Suppressor macrophage treated with lipopolysaccharide for 1 hour (primary cell): Measurements from ENCODE around the gene LHX5.
A peak's percentile ranks its signal among the peaks of the same experiment; 100 is the strongest.

Source experiments
- DNase-seq, 3 donors: peaks; one replicate each; pipeline ENCODE4 v3.0.0-alpha.2; 2020 to 2022

The LHX5 gene

DNA sequence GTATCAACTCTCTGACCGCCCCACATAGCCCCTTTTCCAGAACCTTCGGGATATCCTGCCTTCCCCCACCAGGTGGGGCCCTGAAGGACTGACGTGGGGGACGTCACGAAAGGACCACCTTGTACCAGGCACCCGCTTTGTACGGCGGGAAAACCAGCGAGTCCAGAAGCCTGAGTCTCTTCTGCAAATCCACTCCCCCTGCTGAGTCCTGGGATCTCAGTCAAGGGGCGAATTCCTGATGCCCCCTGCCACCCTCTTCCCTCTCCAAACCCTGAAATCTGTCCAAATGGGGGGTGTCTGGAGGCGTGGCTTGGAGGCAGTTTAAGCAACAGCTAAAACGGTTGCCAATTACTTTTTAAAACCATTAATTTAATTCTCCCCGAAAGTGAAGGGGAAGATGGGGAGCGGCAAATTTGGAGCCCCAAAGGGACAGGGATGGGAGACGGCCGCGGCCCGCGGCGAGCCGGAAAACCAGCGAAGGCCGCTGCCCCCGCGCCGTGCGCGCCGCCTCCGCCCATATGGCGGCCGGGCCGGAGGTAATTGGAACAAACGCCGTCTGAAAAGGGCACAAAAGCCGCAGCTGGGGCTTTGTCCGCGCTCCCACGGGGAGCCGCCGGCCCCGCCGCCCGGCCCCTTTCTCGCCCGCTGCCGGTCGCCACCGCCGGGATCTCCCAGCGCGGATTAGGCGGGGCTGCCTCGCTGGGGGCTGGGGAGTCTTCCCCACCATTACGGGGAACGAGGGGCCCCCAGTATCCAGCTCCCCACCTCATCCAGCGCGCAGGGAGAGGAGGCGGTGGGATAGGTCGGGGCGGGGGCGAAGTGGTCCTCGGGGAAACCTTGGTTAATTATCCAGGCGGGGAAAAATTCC lies 6.6 kb downstream of the LHX5 start:
- DNase-seq = peak in 1 of 3 donors; percentile 36

DNA sequence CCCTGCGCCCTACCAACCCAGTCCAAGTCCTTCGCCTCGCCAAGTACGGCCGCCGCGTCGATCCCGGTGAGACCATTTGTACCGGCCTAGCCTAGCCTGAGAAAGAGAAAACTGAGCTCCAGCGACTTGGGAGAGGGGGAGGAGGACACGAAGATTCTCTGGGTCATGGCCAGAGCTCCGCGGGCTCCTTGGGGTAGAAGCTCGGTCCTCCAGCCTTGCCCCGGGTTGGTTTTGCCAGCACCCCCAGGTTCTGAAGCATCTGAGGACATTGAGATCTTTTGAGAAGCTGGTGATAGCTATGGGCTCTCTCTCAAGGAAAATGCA lies 7.3 kb downstream of the LHX5 start:
- no peak for DNase-seq

DNA sequence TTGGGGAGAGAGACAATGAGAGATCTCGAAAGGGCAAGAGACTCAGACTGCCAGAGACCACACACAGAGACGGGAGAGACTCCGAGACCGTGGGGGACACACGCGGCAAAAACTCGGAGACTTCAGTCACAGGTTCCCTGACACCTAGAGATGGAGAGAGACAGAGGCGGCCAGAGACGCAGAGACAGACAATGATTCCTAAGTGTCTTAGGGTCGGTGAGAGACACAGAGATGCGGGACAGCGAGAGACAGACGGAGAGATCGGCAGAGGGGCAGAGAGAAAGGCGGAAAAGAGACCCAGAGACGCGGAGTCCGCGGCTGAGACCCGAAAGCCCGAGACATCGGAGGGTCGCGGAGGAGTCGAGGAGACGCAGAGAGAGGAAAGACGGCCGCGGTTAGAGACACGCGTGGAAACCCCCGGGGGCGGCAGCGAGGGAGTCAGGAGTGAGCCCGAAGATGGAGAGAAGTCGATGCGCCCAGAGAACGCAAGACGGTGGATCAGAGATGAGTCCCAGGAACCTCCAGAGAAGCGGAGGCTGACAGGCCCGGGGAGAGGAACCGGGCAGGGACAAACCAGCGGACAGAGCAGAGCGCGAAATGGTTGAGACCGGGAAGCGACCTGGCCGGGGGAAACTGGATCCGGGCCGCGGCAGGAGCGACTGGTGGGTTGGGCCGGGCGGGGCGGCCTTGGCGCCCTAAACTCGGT lies 7.8 kb downstream of the LHX5 start:
- DNase-seq = peak in 2 of 3 donors; percentile 36 to 46

DNA sequence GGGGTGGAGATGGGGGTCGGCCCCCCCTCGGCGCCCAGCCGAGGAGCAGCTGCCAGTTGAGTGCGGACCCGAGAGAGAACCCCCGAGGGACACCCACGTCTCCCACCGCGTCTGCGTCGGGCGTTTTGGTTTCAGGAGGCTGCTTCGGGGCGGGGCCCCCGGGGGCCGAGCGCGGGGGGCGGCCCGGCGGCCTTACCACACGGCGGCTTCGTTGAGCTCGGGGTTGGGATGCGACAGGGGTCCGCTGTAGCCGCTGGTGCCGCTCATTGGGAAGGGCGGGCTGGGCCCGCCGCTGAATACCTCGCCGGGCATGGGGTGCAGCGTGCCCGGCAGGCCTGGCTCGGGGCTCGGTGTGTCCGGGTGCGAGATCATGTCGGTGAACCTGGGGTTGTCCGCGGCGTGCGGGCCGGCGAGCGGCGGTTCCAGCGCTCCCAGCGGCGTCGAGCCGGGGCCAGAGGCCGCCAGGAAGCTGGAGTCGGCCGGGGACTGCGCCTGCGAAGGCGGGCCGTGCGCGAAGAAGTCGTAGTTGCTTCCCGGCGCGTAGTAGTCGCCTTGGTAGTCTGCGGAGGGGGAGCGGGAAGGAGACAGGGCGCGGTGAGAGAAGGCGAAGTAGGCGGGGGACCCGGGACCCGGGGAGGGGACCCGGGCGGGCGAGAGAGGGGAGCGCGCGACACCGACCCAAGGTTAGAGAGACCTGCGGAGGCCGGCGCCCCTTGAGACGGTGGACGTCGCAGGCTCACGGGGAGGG lies 8.5 kb downstream of the LHX5 start:
- DNase-seq = peak in 2 of 3 donors; percentile 31 to 73

DNA sequence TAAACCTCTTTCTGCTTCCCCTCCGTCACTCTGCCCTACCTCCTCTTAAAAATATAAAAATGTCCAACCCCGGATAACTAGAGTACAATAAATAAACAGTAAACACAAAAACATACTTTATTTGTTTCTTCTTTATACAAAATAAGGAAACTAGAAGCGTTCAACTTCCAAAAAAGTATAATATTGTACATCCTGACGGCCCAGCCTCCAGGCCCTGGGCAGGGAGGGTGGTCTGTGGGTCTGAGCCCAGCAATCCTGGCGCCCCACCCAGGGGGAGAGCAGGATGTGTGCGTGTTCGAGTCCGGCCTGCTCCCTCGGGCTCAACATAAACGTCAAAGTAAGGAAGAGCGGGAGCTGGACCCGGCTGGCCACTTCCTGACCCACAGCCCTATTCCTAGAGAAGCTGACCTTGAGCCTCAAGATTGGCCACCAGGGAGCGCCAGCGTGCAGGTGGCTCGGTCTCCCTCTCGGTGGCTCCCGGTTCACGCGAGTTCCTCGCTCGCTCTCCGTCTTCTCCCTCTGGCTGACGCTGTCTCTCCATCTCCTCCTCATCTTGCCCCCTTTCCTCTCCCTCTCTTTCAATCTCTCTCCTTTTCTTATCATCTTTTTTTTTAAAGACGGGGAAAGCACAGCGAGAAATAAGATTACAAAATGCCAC lies 9.4 kb downstream of the LHX5 start:
- peak; percentile 82 to 92 (median 89) for DNase-seq

DNA sequence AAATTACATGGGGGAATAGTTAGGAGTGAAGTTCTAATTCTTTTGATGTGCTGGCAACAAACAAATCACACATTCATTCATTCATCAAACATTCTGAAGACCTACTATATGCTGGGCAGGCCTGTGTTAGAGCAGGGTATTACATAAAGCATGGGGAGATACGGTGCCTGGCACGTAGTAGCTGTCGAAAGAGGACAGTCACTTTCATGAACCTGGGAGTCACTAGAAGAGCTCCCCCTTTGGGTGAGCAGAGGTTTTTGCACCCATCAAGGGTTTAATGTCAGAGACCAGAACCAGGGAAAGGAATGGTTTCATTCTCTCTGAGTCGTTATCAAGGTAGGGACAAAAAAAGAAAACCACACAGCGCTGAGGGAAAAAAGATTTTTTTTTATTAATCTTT lies 10.0 kb downstream of the LHX5 start:
- peak; percentile 48 to 55 (median 54) for DNase-seq

DNA sequence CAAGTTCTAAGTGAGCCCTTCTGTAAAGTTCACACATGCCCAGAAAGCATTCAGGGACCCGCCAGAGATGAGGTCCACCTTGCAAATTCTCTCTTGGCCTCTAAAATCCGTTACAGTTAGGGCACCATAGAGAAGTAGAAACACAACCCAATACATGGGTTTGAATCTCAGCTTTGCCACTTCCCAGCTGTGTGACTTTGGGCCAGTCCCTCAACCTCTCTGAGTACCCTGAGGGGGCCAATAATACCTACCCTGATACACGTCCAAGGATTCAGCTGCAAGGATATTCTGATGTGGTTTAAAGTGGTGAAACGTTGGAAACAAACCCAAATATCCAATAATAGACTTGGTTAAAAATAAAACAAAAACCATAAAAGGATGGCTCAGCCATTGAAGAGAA lies 11.7 kb downstream of the LHX5 start:
- no peak for DNase-seq

DNA sequence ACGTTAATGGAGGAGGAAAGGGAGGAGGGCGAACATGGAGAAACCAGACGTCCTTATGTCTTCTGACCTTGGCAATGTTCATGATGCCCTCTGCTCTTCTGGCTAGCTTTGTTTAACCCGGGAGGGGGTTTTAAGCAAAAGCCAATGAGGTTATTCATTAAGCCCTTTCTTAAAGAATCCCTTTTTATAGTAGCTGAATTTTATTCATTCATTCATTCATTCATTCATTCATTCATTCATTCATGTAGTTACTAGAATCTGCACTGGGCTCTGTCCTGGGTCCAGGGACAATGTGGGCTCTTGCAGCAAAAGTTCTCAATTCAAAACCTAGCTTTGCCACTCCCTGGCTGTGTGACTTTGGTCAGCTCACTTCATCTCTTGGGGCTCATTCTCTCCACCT lies 14.0 kb downstream of the LHX5 start:
- DNase-seq = no peak

DNA sequence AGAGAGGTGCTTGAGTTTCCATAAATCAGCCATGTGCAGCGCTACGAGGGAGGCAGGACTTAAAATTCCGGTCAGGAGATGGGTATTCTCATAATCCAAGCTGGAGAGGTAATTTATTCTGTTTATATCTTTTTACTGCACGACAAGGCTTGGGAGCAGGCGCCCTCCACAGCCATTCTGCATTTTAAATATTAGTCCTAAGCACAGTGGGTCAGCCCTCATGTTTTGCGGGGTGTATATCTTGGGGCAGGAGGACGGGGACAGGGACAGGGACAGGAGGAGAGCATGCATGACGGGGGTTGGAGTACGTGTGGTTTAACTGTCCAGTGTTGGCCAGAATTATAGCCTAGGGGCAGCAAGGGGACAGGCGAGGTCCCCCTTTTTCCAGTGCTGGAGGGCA lies 14.5 kb downstream of the LHX5 start:
- no peak for DNase-seq

DNA sequence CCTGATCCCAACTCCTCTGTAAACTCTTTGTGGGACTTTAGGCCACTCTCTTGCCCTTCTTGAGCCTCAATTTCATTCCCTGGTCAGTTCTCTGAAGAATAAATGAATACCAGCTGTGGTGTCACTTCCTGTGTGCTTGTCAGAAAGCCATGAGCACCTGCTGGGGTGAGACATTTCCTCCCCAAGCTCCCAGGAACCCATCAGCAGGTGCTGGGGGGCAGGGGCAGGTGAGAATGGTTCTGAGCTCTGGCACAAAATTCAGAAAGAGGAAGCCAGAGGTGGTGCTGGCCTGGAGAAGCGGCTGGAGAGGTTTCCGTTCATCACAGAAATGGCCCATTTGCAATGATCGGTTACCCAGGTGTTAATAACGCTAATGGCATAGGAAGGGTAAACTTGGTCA lies 14.9 kb downstream of the LHX5 start:
- no peak for DNase-seq

DNA sequence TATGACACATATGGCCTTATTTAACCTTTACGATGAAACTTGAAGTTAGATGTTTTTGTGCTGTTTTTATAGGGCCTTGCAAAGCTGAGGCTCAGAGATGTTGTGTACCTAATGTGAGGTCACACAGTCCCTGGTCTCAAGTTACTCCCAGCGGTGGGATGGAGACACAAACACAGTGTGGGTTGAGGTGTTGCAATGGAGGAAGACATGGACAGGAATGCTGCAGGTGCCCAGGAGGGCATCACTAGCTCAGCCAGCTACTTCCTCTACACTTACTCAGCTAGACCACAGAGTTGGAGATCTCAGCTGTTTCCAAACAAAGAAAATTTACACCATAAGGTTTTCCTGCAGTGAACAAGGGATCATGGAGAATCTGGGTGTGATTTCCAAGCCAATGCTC lies 15.5 kb downstream of the LHX5 start:
- no peak for DNase-seq

DNA sequence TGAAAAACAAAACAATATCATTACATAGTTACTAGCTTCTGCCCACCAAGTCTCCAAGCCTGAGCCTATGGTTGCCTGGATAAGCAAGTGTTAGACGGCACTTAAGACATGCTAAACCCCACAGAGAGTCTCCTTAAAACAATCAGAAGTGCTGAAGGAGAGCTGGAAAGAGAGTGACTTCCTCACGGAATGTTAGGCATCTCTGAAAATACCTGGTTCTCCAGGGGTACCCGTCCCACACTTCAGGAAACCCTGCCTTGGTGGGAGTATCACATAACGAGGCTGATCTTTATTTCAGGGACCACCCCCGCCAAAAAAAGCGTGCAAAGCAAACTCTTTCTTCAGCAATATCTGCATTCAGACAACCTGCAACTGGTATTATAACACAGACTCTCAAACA lies 18.3 kb downstream of the LHX5 start:
- DNase-seq = no peak

DNA sequence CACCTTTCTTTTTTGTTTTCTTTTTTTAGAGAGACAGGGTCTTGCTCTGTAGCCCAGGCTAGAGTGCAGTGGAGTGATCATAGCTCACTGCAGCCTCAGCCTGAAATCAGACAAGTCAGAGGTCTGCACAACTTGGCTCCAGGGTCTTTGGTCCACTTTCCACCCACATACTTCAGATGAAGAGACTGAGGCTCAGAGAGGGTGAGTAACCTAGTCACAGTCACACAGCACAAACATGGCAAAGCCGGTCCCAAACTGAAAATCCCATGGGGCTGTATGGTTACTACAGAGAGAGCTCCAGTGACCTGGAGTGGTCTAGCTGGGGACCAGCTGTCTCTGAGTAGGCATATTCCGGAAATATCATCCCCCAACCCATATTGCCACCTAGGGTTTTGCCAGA lies 19.2 kb downstream of the LHX5 start:
- no peak for DNase-seq

DNA sequence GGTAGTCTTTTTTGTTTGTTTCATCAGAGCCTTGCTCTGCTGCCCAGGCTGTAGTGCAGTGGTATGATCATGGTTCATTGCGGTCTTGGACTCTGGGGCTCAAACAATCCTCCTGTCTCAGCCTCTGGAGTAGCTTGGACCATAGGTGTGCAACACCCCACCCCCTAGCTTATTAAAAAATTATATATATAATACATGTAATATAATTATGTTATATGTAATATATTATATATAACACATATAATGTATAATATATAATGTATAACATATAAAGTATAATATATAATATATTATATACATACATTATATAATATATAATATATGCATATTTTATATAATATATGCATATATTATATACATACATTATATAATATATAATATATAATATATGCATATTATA lies 21.8 kb downstream of the LHX5 start:
- DNase-seq = no peak

DNA sequence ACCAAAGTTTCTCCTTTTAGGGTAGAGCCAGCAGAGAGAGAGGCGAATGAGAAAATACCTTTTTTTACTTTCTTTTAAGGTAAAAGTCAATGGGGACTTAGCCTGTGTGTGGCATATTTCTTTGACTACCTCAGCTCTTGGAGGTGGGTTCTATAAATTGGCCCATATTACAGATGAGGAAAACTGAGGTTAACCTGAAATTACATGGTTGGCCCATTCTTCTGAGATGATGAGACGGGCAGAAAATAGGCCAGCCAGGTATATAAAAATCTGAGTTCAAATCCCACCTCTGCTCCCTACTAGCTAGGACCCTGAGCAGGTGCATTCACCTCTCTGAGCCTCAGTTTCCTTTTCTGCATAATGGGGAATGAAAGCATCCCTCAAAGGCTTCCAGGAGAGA lies 22.4 kb downstream of the LHX5 start:
- DNase-seq = no peak

DNA sequence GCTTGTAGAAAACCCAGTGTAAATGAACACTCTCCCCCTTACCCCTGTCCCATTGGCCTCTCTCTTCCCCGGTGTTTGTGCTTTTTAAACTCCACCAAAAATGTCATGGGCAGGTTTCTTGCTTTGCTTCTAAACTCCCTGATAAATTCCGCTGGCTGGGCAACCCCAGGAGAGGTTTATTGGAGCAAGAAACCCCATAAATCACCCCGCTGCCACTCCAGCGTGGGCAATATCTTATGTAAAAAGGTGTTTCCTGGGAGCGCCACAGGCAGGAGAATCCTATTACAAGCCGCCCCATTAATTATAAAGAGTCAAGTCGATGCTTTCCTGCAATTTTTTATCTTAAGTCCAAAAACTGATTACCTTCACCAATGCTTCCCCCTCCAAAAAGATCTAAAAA lies 22.8 kb downstream of the LHX5 start:
- DNase-seq = no peak

DNA sequence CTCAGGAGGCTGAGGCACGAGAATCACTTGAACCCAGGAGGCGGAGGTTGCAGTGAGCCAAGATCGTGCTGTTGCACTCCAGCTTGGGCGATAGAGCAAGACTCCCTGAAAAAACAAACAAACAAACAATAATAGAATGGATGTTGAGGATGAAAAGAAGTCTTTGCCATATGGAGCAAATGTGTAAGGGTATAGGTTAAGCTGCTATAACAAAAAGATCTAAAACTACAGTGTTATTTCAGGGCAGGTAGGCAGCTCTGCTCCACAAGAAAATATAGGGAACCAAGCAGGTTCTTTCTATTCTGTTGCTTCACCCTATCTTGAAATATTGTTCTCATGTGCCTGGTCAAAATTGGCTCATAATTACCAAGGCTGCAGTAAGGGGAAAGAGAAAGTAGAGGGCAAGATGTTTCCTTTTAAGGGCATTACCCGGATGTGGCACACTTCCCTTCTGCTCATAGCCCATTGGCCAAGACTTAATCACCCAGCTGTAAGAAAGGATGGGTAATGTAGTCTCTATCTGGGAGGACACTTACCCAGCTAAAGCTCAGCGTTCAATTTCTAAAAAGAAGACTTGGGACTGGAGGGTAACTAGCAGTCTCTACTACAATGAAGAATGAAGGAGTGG lies 26.0 kb downstream of the LHX5 start:
- peak; percentile 65 to 79 (median 73) for DNase-seq

DNA sequence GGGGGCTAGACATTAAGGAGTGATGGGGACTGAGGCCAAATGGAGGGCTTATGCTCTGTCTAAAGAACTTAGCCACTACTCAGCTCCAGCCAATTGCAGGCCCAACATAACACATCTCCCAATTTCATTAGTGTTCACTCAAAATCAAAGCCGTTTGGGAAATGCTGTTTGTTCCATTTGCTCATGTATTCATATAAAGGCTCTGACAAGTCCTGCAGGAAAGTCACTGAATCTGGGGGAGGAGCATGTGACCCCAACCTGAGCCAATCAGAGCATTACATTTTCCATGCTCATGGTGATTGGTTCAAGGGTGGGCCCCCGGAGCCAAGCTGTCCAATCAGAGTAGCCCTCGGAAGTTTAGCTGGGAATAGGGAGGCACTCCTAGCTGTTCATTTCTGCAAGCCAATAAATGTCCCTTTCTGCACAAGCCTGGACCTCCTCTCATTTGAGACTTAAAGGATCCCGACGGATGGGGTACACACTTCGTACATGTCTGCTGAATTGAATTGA lies 28.6 kb downstream of the LHX5 start:
- no peak for DNase-seq

DNA sequence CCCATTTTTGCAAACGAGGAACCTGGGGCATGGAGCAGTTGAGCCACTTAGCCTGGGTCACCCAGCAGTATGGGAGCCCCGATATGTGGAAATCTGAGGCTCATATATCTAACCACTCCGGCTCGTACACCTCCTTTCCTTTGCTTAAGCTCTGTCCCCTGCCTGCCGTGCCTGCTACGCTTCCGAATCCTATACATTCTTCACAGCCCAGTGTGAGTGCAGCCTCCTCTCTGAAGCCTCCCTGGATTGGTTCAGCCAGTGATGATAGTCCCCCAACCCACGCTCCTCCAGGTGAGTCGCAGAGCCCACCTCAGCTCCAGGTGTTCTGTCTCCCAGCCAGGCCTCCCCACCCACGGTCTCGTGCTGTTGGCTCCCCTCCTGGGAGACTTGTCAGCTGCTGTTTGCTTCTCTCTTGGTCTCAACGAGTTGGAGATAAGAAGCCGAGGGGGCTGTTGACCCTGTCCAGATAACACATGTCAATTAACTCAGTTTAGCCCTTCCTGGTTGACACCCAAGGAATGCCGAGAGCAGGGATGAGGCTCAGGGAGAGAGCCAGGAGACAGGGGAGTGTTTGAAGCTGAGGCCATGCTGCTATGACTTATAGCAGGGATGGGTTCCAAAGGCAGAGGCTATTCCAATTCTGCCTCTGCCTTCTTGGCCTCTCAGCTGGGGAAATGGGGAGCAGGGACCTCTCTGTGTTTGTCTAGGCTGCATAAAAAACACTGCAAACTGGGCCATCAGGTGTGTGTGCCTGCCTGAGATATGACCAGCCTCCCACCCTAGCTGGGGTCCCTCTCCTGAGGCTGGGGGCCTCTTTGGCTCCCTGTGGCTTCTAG lies 30.5 kb downstream of the LHX5 start:
- no peak for DNase-seq

DNA sequence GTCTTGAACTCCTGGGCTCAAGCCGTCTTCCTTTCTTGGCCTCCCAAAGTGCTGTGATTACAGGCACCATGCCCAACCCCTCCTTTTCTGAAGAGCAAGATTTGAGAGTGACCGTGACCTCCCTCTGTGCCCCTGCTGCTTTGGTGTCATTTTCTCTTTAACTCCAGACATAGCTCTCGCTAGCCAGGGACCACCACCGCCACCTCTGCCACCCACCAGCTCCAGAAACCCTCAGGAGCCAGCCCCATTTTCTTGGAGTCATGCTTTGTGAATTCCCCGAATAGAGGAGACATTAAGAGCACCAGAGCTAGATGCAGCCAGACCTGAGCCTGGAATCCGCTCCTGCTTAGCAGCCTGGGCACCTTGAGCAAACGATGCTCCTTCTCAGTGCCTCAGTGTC lies 31.3 kb downstream of the LHX5 start:
- DNase-seq = no peak

DNA sequence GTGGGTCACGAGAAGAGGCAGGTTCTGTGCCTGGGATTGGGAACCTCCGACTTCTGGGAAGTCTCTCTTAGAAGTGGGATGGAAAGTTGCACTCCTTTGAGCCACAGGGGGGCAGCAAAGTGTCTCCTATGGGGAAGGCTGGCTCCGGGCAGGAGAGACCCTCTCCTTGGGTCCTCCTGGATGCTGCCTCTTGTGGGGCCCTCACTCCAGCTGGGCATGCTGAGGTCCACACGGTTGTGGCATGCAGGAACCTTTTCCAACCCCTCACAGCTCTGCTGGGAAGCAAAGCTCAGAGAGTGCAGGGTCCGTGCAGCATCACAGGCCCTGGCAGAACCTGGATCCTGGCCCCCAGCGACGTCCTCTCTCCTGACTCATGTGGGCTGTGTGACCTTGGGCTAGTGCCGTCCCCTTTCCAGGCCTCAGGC lies 32.1 kb downstream of the LHX5 start:
- peak in 2 of 3 donors; percentile 46 to 67 for DNase-seq

DNA sequence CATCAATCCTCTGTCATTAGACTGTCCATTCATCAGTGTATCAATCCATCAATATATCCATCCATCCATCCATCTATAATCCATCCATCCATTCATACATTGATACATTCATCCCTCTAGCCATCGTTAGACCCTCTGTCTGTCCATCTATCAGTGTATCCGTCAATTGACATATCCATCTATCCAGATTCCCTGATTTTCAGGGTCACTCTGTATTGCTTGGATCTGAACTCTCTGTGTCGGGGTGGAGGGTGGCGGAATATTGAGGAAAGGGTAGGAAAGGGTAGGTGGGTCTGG lies 32.4 kb downstream of the LHX5 start:
- DNase-seq = no peak
